BE2C (cell line): ENCODE data around the gene LIPC.

Experiments
- DNase-seq: peaks from one replicate; pipeline ENCODE4 v3.0.0-alpha.2; 2020
- H3K27me3 ChIP-seq: fragments of 250-450 bp; sonication (Bioruptor Pico); 2 replicates; pipeline ENCODE4 v1.5.1; 2020; ENCODE audit warnings: mild to moderate bottlenecking
- H3K36me3 ChIP-seq: fragments of 250-450 bp; sonication (Bioruptor Pico); 2 replicates; pipeline ENCODE4 v1.5.1; 2020; ENCODE audit warnings: mild to moderate bottlenecking
- H3K4me1 ChIP-seq: fragments of 250-450 bp; sonication (Bioruptor Pico); 2 replicates; pipeline ENCODE4 v1.5.1; 2020
- H3K4me3 ChIP-seq: 2 replicates; pipeline ENCODE4 v1.5.1; 2011; ENCODE audit warnings: low read depth, low read length
- H3K9me3 ChIP-seq: fragments of 250-450 bp; sonication (Bioruptor Pico); 2 replicates; pipeline ENCODE4 v1.5.1; 2020
- TF ChIP-seq, protein P1 (sequence below): IDR thresholded peaks from 2 replicates; pipeline ENCODE4 v1.5.1; 2012; ENCODE audit warnings: mild to moderate bottlenecking, low read depth, low read length

The LIPC gene

DNA sequence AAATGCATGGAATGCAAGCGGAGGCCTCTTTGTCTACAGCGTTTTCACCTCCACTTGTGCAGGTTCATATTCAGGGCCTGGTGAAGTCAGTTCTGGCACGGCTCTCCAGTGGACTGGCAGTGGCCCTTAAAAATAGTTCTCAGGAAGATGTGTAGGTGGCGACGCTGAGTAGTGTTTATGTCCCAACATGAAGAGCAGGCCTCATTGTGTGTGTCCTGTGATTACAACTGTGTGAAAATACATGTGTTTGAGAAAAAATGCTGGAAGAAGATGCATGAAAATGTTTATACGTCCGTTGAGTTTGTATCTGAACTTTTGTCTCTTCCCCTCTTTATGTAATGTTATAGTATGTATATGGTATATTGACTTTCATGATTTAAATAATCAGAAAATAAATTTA lies 7.2 kb downstream of the LIPC start:
- TF ChIP-seq, protein P1, sequence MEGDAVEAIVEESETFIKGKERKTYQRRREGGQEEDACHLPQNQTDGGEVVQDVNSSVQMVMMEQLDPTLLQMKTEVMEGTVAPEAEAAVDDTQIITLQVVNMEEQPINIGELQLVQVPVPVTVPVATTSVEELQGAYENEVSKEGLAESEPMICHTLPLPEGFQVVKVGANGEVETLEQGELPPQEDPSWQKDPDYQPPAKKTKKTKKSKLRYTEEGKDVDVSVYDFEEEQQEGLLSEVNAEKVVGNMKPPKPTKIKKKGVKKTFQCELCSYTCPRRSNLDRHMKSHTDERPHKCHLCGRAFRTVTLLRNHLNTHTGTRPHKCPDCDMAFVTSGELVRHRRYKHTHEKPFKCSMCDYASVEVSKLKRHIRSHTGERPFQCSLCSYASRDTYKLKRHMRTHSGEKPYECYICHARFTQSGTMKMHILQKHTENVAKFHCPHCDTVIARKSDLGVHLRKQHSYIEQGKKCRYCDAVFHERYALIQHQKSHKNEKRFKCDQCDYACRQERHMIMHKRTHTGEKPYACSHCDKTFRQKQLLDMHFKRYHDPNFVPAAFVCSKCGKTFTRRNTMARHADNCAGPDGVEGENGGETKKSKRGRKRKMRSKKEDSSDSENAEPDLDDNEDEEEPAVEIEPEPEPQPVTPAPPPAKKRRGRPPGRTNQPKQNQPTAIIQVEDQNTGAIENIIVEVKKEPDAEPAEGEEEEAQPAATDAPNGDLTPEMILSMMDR: peak; percentile 68
- peaks cover 4% of the 10 kb centered on the region; the same call in 1 of the 2 replicates for H3K4me1 ChIP-seq
- no peaks in the 10 kb centered on the region for H3K9me3 ChIP-seq
- no peak overlapping the region for H3K4me3 ChIP-seq
- peak; percentile 60 for DNase-seq
- no peaks in the 10 kb centered on the region for H3K27me3 ChIP-seq
- H3K36me3 ChIP-seq: no peaks in the 10 kb centered on the region

- no peaks in the 10 kb centered on the region for H3K9me3 ChIP-seq
- no peaks in the 10 kb centered on the region for H3K36me3 ChIP-seq
- no peaks in the 10 kb centered on the region for H3K27me3 ChIP-seq
- TF ChIP-seq, protein P1: no peak
- H3K4me3 ChIP-seq: no peak overlapping the region
- peaks cover 4% of the 10 kb centered on the region; the same call in 1 of the 2 replicates for H3K4me1 ChIP-seq
- DNase-seq: no peak
Observed at GRCh38 chr15:58440158-58440910, 8.5 kb downstream of the LIPC start.

DNA sequence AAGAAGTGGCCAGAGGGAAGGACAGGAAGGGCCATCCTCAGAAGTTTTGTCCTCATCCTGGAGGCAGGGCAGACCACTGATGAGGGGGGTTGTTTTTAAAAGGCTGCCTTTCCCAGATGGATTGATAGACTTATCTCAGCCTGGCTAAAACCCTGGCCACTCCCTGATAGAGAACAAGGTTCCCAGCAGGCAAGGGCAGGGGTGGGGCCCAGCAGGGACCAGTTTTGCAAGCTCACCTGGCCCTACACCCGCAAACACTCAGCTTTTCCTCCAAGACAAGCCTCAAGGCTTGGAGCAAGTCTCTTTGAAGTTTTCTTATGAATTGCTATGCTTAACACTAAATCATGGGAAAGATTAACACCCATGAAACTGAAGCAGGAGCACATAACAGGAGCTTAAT lies 9.1 kb downstream of the LIPC start:
- no peaks in the 10 kb centered on the region for H3K9me3 ChIP-seq
- no peak overlapping the region for H3K4me3 ChIP-seq
- no peaks in the 10 kb centered on the region for H3K27me3 ChIP-seq
- H3K4me1 ChIP-seq: peaks cover 4% of the 10 kb centered on the region; the same call in 1 of the 2 replicates
- TF ChIP-seq, protein P1: no peak
- H3K36me3 ChIP-seq: no peaks in the 10 kb centered on the region
- no peak for DNase-seq

GRCh38 chr15:58441376-58442070 lies 9.7 kb downstream of the LIPC start:
- Histone ChIP-seq H3K9me3 (no peaks in the 10 kb centered on the region), H3K4me3 (no peak overlapping the region), H3K27me3 (no peaks in the 10 kb centered on the region), H3K4me1 (peaks cover 4% of the 10 kb centered on the region; the same call in 1 of the 2 replicates), H3K36me3 (no peaks in the 10 kb centered on the region)
- no peak for DNase-seq
- TF ChIP-seq, protein P1: no peak

DNA sequence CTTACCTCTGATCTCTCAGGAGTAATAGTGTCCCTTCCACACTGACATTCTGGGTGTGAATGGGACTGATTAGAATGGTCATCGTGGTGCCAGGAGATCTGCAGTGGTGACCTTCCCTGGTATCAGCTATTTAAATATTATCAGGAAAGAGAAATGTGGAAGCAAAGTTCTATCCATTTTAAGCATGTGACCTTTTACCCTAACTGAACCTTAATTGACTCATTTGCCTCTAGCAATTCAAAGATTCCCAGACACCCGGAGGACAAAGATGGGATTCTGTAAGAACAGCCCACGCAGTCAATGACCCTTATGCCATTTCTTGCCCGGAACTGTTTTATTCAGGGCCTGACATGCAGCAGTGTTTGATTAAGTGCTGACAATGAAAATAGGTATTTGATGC lies 10.3 kb downstream of the LIPC start:
- Histone ChIP-seq H3K4me3 (no peak overlapping the region), H3K4me1 (peaks cover 4% of the 10 kb centered on the region; the same call in 1 of the 2 replicates), H3K36me3 (no peaks in the 10 kb centered on the region), H3K27me3 (no peaks in the 10 kb centered on the region), H3K9me3 (no peaks in the 10 kb centered on the region)
- no peak for DNase-seq
- TF ChIP-seq, protein P1: no peak

GRCh38 chr15:58443308-58443707 lies 11.5 kb downstream of the LIPC start:
- H3K4me1 ChIP-seq: peaks cover 4% of the 10 kb centered on the region; the same call in 1 of the 2 replicates
- H3K9me3 ChIP-seq: no peaks in the 10 kb centered on the region
- H3K36me3 ChIP-seq: no peaks in the 10 kb centered on the region
- no peaks in the 10 kb centered on the region for H3K27me3 ChIP-seq
- H3K4me3 ChIP-seq: no peak overlapping the region
- TF ChIP-seq, protein P1: no peak
- no peak for DNase-seq
